ENCODE results near the gene CACNA1C. TPM values are rescaled to one million over a fixed set of nuclear protein-coding genes. Genes with fewer than 3 reads are reported as not detected.

Gene CACNA1C
- total and polyA plus RNA-seq, 2 of the 4 experiments (the other 2 are of a cell fraction): 1.6 to 2.6 TPM

- no peak overlapping the region for H2BK15ac ChIP-seq (ENCODE audit: low read depth, low read length)
- H3K18ac ChIP-seq (ENCODE audit: low read depth, low read length): no peak overlapping the region
- H3K27ac ChIP-seq (ENCODE audit: insufficient read depth, low read length): no peak overlapping the region
- peaks cover 19% of the 10 kb centered on the region for H3K36me3 ChIP-seq (ENCODE audit: control insufficient read depth, insufficient read depth, low read length)
- H3K4me1 ChIP-seq (ENCODE audit: control insufficient read depth, insufficient read depth, low read length): no peaks in the 10 kb centered on the region
- no peak overlapping the region for H2AFZ ChIP-seq (replicated peaks; ENCODE audit: low read length, poor library complexity)
- no peak for DNase-seq
- H3K79me1 ChIP-seq (ENCODE audit: low read depth in 1 of 2, low read length in 2 of 2): no peaks in the 10 kb centered on the region
- H3K14ac ChIP-seq (replicated peaks; ENCODE audit: low read depth, low read length): no peak overlapping the region
- no peak overlapping the region for H3K4ac ChIP-seq (ENCODE audit: low read depth, low read length)
- H2BK20ac ChIP-seq (ENCODE audit: low read depth, low read length): no peak overlapping the region
- no peak overlapping the region for H3K4me3 ChIP-seq (ENCODE audit: insufficient read depth, low read depth, low read length)
- ChIA-PET POLR2A (ENCODE audit: unreplicated experiment) (no interaction called here), CTCF (no interaction called here)
- no peak overlapping the region for H4K8ac ChIP-seq (ENCODE audit: low read depth in 2 of 2, low read length in 2 of 2)
- no peak for TF ChIP-seq SMC3 (IDR thresholded peaks at IDR 0.05; ENCODE audit: low read depth, low read length)
- no peak for TF ChIP-seq MAFK (IDR thresholded peaks at IDR 0.05; ENCODE audit: low read depth, low read length)
- no peak for TF ChIP-seq ELK1 (IDR thresholded peaks at IDR 0.05; ENCODE audit: borderline replicate concordance, low read depth, low read length)
- no peak for TF ChIP-seq NFE2L2 (IDR thresholded peaks at IDR 0.05; ENCODE audit: low read depth, low read length)
- TF ChIP-seq CHD1 (IDR thresholded peaks at IDR 0.05; ENCODE audit: low read depth, low read length): no peak
- TF ChIP-seq BHLHE40 (IDR thresholded peaks at IDR 0.05; ENCODE audit: low read depth, low read length): no peak
- TF ChIP-seq USF2 (IDR thresholded peaks at IDR 0.05; ENCODE audit: low read depth, low read length): no peak
- no peak for TF ChIP-seq FOS (IDR thresholded peaks at IDR 0.05; ENCODE audit: low read depth, low read length)
- TF ChIP-seq RFX5 (IDR thresholded peaks at IDR 0.05; ENCODE audit: low read depth, low read length): no peak
- TF ChIP-seq RCOR1 (IDR thresholded peaks at IDR 0.05; ENCODE audit: insufficient replicate concordance, low read length): no peak
- TF ChIP-seq RAD21 (IDR thresholded peaks at IDR 0.05; ENCODE audit: low read length): no peak
- no peak for TF ChIP-seq CEBPB (IDR thresholded peaks at IDR 0.05; ENCODE audit: low read depth, low read length)
- no peak for TF ChIP-seq CTCF (conservative IDR thresholded peaks at IDR 0.05; ENCODE audit: low read depth, low read length)
- TF ChIP-seq MXI1 (IDR thresholded peaks at IDR 0.05; ENCODE audit: borderline replicate concordance, low read depth, low read length): no peak
- TF ChIP-seq MAZ (IDR thresholded peaks at IDR 0.05; ENCODE audit: borderline replicate concordance, low read depth, low read length): no peak
- TF ChIP-seq POLR2A (IDR thresholded peaks at IDR 0.05; ENCODE audit: low read depth, low read length): no peak
- H3K9me1 ChIP-seq (ENCODE audit: insufficient read depth, low read length): no peaks in the 10 kb centered on the region
- no peaks in the 10 kb centered on the region; the same call in 1 of the 2 replicates for H3K27me3 ChIP-seq (ENCODE audit: control insufficient read depth, insufficient read depth, low read length)
- no peak overlapping the region for H3K4me2 ChIP-seq (ENCODE audit: low read depth, low read length)
- in situ Hi-C loops (cut with MboI; ENCODE audit: low sequenced_read_pairs) (no loop called here), dilution Hi-C loops (cut with HindIII; ENCODE audit: low sequenced_read_pairs, unreplicated experiment) (no loop called here), intact Hi-C loops (cut with micrococcal nuclease) (no loop called here)
- no peak for ATAC-seq (ENCODE audit: low read depth)
- H2BK120ac ChIP-seq (ENCODE audit: low read depth, low read length): no peak overlapping the region
- no peak overlapping the region for H2BK5ac ChIP-seq (ENCODE audit: low read depth, low read length, poor library complexity, severe bottlenecking)
- H4K5ac ChIP-seq (ENCODE audit: low read depth, low read length): no peak overlapping the region
- no peak overlapping the region for H4K91ac ChIP-seq (ENCODE audit: insufficient read depth, low read depth, low read length)
- no peak overlapping the region for H3K23ac ChIP-seq (ENCODE audit: low read depth, low read length)
- WGBS, 2 experiments (ENCODE audit: extremely low coverage in 2 of 2, insufficient read length in 1 of 2): 97% methylated on average over 5 of the region's 10 CpGs; no CpG with 5 or more reads in 1 of the 2 experiments
- H2AK5ac ChIP-seq (ENCODE audit: low read depth, low read length): no peak overlapping the region
- H3K9me3 ChIP-seq (ENCODE audit: control insufficient read depth, insufficient read depth, low read length): no peaks in the 10 kb centered on the region
- H3K9ac ChIP-seq (ENCODE audit: low read depth, low read length): no peak overlapping the region
- H2AK9ac ChIP-seq (replicated peaks; ENCODE audit: low read depth, low read length, poor library complexity): no peak overlapping the region
- no peak overlapping the region for H3K56ac ChIP-seq (ENCODE audit: extremely low read depth, insufficient read depth, low read length)
- no TSS peak for BruUV-seq (replicated peaks)
- no peaks in the 10 kb centered on the region for H4K20me1 ChIP-seq (ENCODE audit: insufficient read depth, low read length)
These were observed 407.4 kb downstream of the CACNA1C start for GRCh38 chr12:2460051-2460670.

Data from IMR-90 (cell line).